Measurements from ENCODE around the gene KRTAP5-8. TPM values are rescaled to one million over a fixed set of nuclear protein-coding genes. Genes with fewer than 3 reads are reported as not detected.

The KRTAP5-8 gene
- total RNA-seq, 1 donor, result 0.36 TPM

- no peak for DNase-seq (ENCODE audit: insufficient read length, low spot score, missing footprints)
- TF ChIP-seq CTCF (IDR thresholded peaks at IDR 0.05; ENCODE audit: extremely low read depth, low read depth, low read length), result no peak
- H4K20me1 ChIP-seq (ENCODE audit: insufficient read depth, low read length), result peaks cover 2% of the 10 kb centered on the region
- no peaks in the 10 kb centered on the region for H3K27me3 ChIP-seq (ENCODE audit: insufficient read depth, low read length)
- peaks cover 32% of the 10 kb centered on the region for H3K36me3 ChIP-seq (ENCODE audit: insufficient read depth, low read length)
- no peak overlapping the region for H3K4me2 ChIP-seq (ENCODE audit: insufficient read depth, low read length)
- H2AFZ ChIP-seq (ENCODE audit: low read length), result no peak overlapping the region
- no peaks in the 10 kb centered on the region for H3K79me2 ChIP-seq (ENCODE audit: insufficient read depth, low read length)
- H3K4me3 ChIP-seq (ENCODE audit: insufficient read depth, low read length), result no peak overlapping the region
- no peaks in the 10 kb centered on the region for H3K9me3 ChIP-seq (ENCODE audit: low read depth, low read length)
- no peaks in the 10 kb centered on the region for H3K4me1 ChIP-seq (ENCODE audit: insufficient read depth, low read length)
- H3K27ac ChIP-seq (ENCODE audit: low read depth, low read length), result no peak overlapping the region
Observed at GRCh38 chr11:71496421-71496820, 41.4 kb upstream of the KRTAP5-8 start.

- Histone ChIP-seq H4K20me1 (ENCODE audit: insufficient read depth, low read length) (no peaks in the 10 kb centered on the region), H2AFZ (ENCODE audit: low read length) (no peak overlapping the region), H3K9me3 (ENCODE audit: low read depth, low read length) (no peaks in the 10 kb centered on the region), H3K36me3 (ENCODE audit: insufficient read depth, low read length) (peaks cover 33% of the 10 kb centered on the region), H3K4me1 (ENCODE audit: insufficient read depth, low read length) (no peaks in the 10 kb centered on the region), H3K4me2 (ENCODE audit: insufficient read depth, low read length) (no peak overlapping the region), H3K27me3 (ENCODE audit: insufficient read depth, low read length) (no peaks in the 10 kb centered on the region), H3K4me3 (ENCODE audit: insufficient read depth, low read length) (no peak overlapping the region), H3K27ac (ENCODE audit: low read depth, low read length) (no peak overlapping the region), H3K79me2 (ENCODE audit: insufficient read depth, low read length) (no peaks in the 10 kb centered on the region)
- no peak for TF ChIP-seq CTCF (IDR thresholded peaks at IDR 0.05; ENCODE audit: extremely low read depth, low read depth, low read length)
- DNase-seq (ENCODE audit: insufficient read length, low spot score, missing footprints), result no peak
Observed at GRCh38 chr11:71498091-71498490, 39.7 kb upstream of the KRTAP5-8 start.

GRCh38 chr11:71499125-71499524, 38.7 kb upstream of the KRTAP5-8 start:
- no peaks in the 10 kb centered on the region for H3K9me3 ChIP-seq (ENCODE audit: low read depth, low read length)
- H3K79me2 ChIP-seq (ENCODE audit: insufficient read depth, low read length), result no peaks in the 10 kb centered on the region
- H3K4me3 ChIP-seq (ENCODE audit: insufficient read depth, low read length), result no peak overlapping the region
- no peak overlapping the region for H3K4me2 ChIP-seq (ENCODE audit: insufficient read depth, low read length)
- H3K27me3 ChIP-seq (ENCODE audit: insufficient read depth, low read length), result no peaks in the 10 kb centered on the region
- TF ChIP-seq CTCF (IDR thresholded peaks at IDR 0.05; ENCODE audit: extremely low read depth, low read depth, low read length), result no peak
- H2AFZ ChIP-seq (ENCODE audit: low read length), result no peak overlapping the region
- H3K4me1 ChIP-seq (ENCODE audit: insufficient read depth, low read length), result no peaks in the 10 kb centered on the region
- no peak overlapping the region for H3K27ac ChIP-seq (ENCODE audit: low read depth, low read length)
- H4K20me1 ChIP-seq (ENCODE audit: insufficient read depth, low read length), result no peaks in the 10 kb centered on the region
- peaks cover 27% of the 10 kb centered on the region for H3K36me3 ChIP-seq (ENCODE audit: insufficient read depth, low read length)
- DNase-seq (ENCODE audit: insufficient read length, low spot score, missing footprints), result no peak

- H3K4me2 ChIP-seq (ENCODE audit: insufficient read depth, low read length), result no peak overlapping the region
- H3K79me2 ChIP-seq (ENCODE audit: insufficient read depth, low read length), result no peaks in the 10 kb centered on the region
- H3K9me3 ChIP-seq (ENCODE audit: low read depth, low read length), result no peaks in the 10 kb centered on the region
- H3K36me3 ChIP-seq (ENCODE audit: insufficient read depth, low read length), result peaks cover 24% of the 10 kb centered on the region
- H2AFZ ChIP-seq (ENCODE audit: low read length), result no peak overlapping the region
- no peaks in the 10 kb centered on the region for H4K20me1 ChIP-seq (ENCODE audit: insufficient read depth, low read length)
- DNase-seq (ENCODE audit: insufficient read length, low spot score, missing footprints), result no peak
- H3K4me3 ChIP-seq (ENCODE audit: insufficient read depth, low read length), result no peak overlapping the region
- H3K4me1 ChIP-seq (ENCODE audit: insufficient read depth, low read length), result no peaks in the 10 kb centered on the region
- H3K27ac ChIP-seq (ENCODE audit: low read depth, low read length), result no peak overlapping the region
- TF ChIP-seq CTCF (IDR thresholded peaks at IDR 0.05; ENCODE audit: extremely low read depth, low read depth, low read length), result no peak
- H3K27me3 ChIP-seq (ENCODE audit: insufficient read depth, low read length), result no peaks in the 10 kb centered on the region
Observed at GRCh38 chr11:71499546-71499945, 38.3 kb upstream of the KRTAP5-8 start.

Data from osteoblast (primary cell).